Astrocyte of the cerebellum (primary cell): ENCODE results near the gene ASPG.

Experiments used
- DNase-seq: peaks from one replicate; pipeline ENCODE4 v3.0.0-alpha.2; 2011; ENCODE audit warnings: low read depth
- H3K4me3 ChIP-seq: 2 replicates; pipeline ENCODE4 v1.5.1; 2011; ENCODE audit warnings: mild to moderate bottlenecking, low read depth, low read length, moderate library complexity
- in situ Hi-C: cut with HindIII; loops from 2 replicates; pipeline ENCODE4 v1.10.0; 2017; ENCODE audit warnings: low sequenced_read_pairs
- TF ChIP-seq, protein P1 (sequence below): IDR thresholded peaks from 2 replicates; pipeline ENCODE4 v1.5.1; 2012; ENCODE audit warnings: low read length, low read depth, moderate library complexity, mild to moderate bottlenecking; ENCODE audit errors: missing control alignments

Gene ASPG

DNA sequence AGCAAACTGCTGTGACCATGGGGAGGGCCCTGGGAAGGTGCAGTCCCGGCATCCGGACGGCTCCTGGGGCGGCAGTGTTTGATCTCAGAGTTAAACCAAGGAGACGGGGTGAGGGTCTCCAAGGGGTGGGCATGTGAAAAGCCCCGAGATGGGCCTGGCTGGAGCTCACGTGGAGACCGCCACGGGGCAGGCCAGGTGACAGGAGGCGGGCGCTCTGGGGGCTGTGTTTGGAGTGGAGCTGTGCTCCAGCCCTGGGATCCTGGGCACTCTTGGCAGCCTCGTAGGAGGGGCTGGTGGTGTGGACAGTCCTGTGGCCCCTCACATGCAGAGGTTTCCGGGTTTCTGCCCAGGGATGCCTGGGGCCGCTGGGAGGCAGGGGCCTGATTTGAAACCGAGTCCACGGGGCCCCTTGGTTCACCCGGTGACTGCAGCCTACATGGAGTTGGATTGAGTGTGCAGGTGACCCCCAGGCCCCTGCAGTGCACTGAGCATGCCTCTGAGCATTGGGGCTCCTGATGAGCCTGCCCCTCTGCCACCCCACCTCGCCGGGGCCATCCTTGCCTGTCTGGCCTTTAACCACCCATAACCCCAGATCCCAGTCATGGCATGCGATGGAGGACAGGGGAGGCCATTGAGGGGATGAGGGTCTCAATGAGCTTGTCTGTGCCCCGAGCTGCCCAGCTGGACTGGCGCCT lies 61.3 kb downstream of the ASPG start:
- in situ Hi-C loops, result loop anchor here (10.0 kb wide), 1 partner anchor 448 kb away; no protein-coding TSS in a partner anchor
- no peak for DNase-seq
- TF ChIP-seq, protein P1, sequence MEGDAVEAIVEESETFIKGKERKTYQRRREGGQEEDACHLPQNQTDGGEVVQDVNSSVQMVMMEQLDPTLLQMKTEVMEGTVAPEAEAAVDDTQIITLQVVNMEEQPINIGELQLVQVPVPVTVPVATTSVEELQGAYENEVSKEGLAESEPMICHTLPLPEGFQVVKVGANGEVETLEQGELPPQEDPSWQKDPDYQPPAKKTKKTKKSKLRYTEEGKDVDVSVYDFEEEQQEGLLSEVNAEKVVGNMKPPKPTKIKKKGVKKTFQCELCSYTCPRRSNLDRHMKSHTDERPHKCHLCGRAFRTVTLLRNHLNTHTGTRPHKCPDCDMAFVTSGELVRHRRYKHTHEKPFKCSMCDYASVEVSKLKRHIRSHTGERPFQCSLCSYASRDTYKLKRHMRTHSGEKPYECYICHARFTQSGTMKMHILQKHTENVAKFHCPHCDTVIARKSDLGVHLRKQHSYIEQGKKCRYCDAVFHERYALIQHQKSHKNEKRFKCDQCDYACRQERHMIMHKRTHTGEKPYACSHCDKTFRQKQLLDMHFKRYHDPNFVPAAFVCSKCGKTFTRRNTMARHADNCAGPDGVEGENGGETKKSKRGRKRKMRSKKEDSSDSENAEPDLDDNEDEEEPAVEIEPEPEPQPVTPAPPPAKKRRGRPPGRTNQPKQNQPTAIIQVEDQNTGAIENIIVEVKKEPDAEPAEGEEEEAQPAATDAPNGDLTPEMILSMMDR, result no peak
- no peak overlapping the region for H3K4me3 ChIP-seq

DNA sequence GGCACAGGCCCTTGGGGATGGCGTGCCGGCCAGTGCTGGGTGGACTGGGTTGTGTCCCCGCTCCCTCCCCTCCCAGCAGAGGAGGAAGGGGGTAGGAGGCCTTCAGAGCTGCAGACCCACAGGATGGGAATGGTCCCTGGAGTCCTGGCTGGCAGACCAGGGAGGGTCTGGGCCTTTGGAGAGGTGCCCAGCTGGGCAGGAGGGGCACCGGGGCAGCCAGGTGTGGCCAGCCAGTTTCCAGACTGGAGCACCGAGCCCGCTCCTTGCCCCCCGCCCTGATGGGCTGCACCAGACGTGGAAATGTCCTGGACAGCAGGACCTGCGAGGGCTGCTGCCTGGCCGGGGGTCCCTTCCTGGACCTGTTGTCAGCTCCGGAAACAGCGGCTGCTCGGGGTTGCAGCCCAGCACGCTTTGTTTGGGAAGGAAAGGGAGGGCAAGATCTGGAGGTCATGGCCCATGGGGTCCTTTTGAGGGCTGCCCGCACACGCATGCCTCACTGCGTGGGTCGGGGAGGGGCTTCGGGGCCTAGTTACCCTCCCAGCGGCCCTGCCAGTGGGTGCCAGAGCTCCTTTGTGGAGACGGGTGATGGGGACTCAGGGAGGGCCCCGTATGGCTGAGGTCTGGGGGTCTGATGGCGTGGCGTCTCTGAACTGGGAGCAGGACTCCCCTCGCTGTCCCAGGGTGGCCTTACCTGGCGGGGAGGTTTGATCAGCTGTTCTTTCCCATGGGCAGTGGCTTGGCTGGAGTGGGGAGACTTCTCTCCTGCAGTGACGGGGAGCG lies 62.0 kb downstream of the ASPG start:
- no peak for DNase-seq
- TF ChIP-seq, protein P1, result no peak
- in situ Hi-C loops, result loop anchor here (10.0 kb wide), 1 partner anchor 447 kb away; no protein-coding TSS in a partner anchor
- H3K4me3 ChIP-seq, result no peak overlapping the region

DNA sequence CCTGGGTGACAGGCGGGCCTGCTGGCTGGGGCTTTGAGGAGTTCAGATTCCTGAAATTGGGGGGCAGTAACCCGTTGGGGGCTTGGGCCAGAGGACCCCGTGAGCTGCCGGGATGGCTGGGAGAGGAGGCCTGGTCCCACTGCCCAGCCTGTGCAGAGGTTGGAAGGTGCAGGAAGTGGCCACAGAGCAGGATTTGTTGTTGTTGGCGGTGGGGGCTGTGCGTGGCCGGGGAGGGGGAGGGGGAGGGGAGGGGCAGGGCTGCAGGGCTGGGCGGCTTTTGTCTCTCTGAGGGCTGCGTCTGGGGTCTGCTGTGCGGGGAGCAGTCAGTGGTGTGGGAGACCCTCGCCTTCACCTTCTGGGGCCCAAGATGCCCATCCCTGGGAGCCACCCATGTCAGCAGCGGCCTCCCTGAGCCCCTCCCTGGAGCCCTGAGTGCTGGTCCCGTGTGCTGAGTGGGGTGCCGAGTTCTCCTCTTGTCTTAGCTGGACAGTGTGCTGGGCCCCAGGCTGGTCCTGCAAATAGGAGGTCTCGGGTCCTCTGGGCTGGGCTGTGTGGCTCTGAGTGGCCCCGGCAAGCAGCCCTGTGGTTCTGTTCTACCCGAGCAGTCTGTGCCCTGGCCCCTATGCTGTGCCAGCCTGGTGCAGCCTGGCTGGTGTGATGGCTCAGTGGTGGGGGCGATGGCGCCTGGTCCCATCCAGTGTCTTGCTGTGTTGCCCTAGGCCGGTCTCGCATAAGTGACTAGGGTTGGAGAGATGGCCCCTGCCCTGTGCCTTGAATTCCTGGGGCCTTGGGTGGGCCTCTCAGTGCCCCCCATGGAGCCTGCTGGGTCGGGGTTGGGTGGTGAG lies 63.2 kb downstream of the ASPG start:
- DNase-seq, result no peak
- H3K4me3 ChIP-seq, result no peak overlapping the region
- in situ Hi-C loops, result loop anchor here (10.0 kb wide), 1 partner anchor 446 kb away; no protein-coding TSS in a partner anchor
- TF ChIP-seq, protein P1, result no peak

- in situ Hi-C loops, result loop anchor here (10.0 kb wide), 1 partner anchor 446 kb away; no protein-coding TSS in a partner anchor
- DNase-seq, result no peak
- no peak overlapping the region for H3K4me3 ChIP-seq
- TF ChIP-seq, protein P1, result no peak
Measured at GRCh38 chr14:104149278-104149595, 63.7 kb downstream of the ASPG start.

GRCh38 chr14:104149617-104150135 lies 64.2 kb downstream of the ASPG start:
- TF ChIP-seq, protein P1, result no peak
- H3K4me3 ChIP-seq, result no peak overlapping the region
- in situ Hi-C loops, result loop anchor here (10.0 kb wide), 1 partner anchor 445 kb away; no protein-coding TSS in a partner anchor
- peak; percentile 24 for DNase-seq
